Measurements from ENCODE around the gene RPS6KA2. TPM values are rescaled to one million over a fixed set of nuclear protein-coding genes. Genes with fewer than 3 reads are reported as not detected.

RPS6KA2 gene
- total and polyA plus RNA-seq, 2 experiments from 2014 or later: 12.5 to 25.3 TPM

GRCh38 chr6:166639921-166640320, 12.9 kb upstream of the RPS6KA2 start (continued):
- TF ChIP-seq ZNF462 (CRISPR knock-in tag; IDR thresholded peaks at IDR 0.05) (no peak), POLR2AphosphoS5 (IDR thresholded peaks at IDR 0.05; ENCODE audit: low read depth) (no peak), NANOG (IDR thresholded peaks at IDR 0.05; ENCODE audit: borderline replicate concordance) (no peak), STAT1 (IDR thresholded peaks at IDR 0.05; ENCODE audit: unreplicated experiment) (no peak)

- Histone ChIP-seq H3K36me3 (ENCODE audit: insufficient read depth) (no peaks in the 10 kb centered on the region), H3K79me2 (replicated peaks; ENCODE audit: insufficient read depth) (no peaks in the 10 kb centered on the region), H3F3A (replicated peaks; ENCODE audit: low read depth) (no peaks in the 10 kb centered on the region), H3K4me2 (no peak overlapping the region), H3K27me3 (ENCODE audit: insufficient read depth) (no peaks in the 10 kb centered on the region), H2AFZ (no peak overlapping the region), H3K27ac (ENCODE audit: low read depth) (no peak overlapping the region), H4K20me1 (replicated peaks; ENCODE audit: insufficient read depth) (no peaks in the 10 kb centered on the region), H3K9me2 (ENCODE audit: insufficient read depth) (no peaks in the 10 kb centered on the region), H3K4me1 (ENCODE audit: insufficient read depth) (no peaks in the 10 kb centered on the region; the same call in 1 of the 2 replicates), H3K4me3 (no peak overlapping the region)
- H3K4me3 Mint-ChIP-seq: no peak overlapping the region
- no peak overlapping the region for H3K27ac Mint-ChIP-seq
- peaks cover 6% of the 10 kb centered on the region for H3K27me3 Mint-ChIP-seq (ENCODE audit: insufficient read depth, low read depth, poor library complexity)
- ATAC-seq (no peak), DNase-seq (ENCODE audit: low spot score) (no peak)
- TF ChIP-seq STAT1 (IDR thresholded peaks at IDR 0.05; ENCODE audit: unreplicated experiment) (no peak), ZNF114 (CRISPR knock-in tag; IDR thresholded peaks at IDR 0.05) (no peak), EZH2phosphoT487 (IDR thresholded peaks at IDR 0.05; ENCODE audit: unreplicated experiment) (no peak), REST (IDR thresholded peaks at IDR 0.05; ENCODE audit: unreplicated experiment) (no peak), CTCF (conservative IDR thresholded peaks at IDR 0.05; ENCODE audit: low read depth in 2 of 2) (no peak), POLR2AphosphoS5 (IDR thresholded peaks at IDR 0.05; ENCODE audit: low read depth) (no peak), NANOG (IDR thresholded peaks at IDR 0.05; ENCODE audit: borderline replicate concordance) (no peak), EZH2 (IDR thresholded peaks at IDR 0.05; ENCODE audit: low read depth, unreplicated experiment) (no peak)
- H3K9me3 Mint-ChIP-seq: no peaks in the 10 kb centered on the region
- no peaks in the 10 kb centered on the region for H3K36me3 Mint-ChIP-seq (ENCODE audit: low read depth)
- H3K4me1 Mint-ChIP-seq: peaks cover 26% of the 10 kb centered on the region
Observed at GRCh38 chr6:166638573-166638964, 11.5 kb upstream of the RPS6KA2 start.
